PC-3 (cell line): Measurements from ENCODE around the gene STK32C. TPM values are rescaled to one million over a fixed set of nuclear protein-coding genes. Genes with fewer than 3 reads are reported as not detected.

ENCODE experiments used
- ATAC-seq: fragments of 200-7000 bp; cut with Tn5 transposase; 2 replicates; pipeline ENCODE4 v1.9.1; 2020; ENCODE audit warnings: mild to moderate bottlenecking, moderate library complexity
- BruUV-seq: library from RNA; stranded (reverse); fragments of 400-500 nt; replicated peaks from 2 replicates; lab custom pipeline; 2021; lab: Mats Ljungman, UMichigan
- CTCF ChIA-PET: fragments of 300-600 bp; sonication (Branson Sonifier 250); formaldehyde crosslinking; loops from one replicate; lab custom pipeline; 2022; ENCODE audit warnings: antibody characterized with exemption; lab: Charles Lee
- POLR2A ChIA-PET: fragments of 300-600 bp; sonication (Branson Sonifier 250); formaldehyde crosslinking; loops from one replicate; lab custom pipeline; 2022; ENCODE audit warnings: antibody characterized with exemption; ENCODE audit not compliant: unreplicated experiment; lab: Charles Lee
- DNase-seq: peaks from one replicate; pipeline ENCODE4 v3.0.0-alpha.2; 2015
- H2AFZ ChIP-seq: fragments of 300-600 bp; sonication (generic); 2 replicates; pipeline ENCODE4 v1.6.0; 2016; ENCODE audit warnings: antibody characterized with exemption, low read length
- H3F3A ChIP-seq: fragments of 300-600 bp; sonication (generic); one replicate; pipeline ENCODE4 v1.6.0; 2017; ENCODE audit warnings: antibody characterized with exemption, low read length, control low read depth, mild to moderate bottlenecking; ENCODE audit not compliant: unreplicated experiment
- H3K27ac ChIP-seq: fragments of 300-600 bp; sonication (generic); 2 replicates; pipeline ENCODE4 v1.5.1; 2016; ENCODE audit warnings: mild to moderate bottlenecking, low read length
- H3K27me3 ChIP-seq: fragments of 300-600 bp; sonication (generic); 2 replicates; pipeline ENCODE4 v1.6.1; 2016; ENCODE audit warnings: low read length, mixed read lengths
- H3K36me3 ChIP-seq: fragments of 300-600 bp; sonication (generic); 2 replicates; pipeline ENCODE4 v1.6.1; 2016; ENCODE audit warnings: low read depth, mixed run types, low read length, mixed read lengths
- H3K4me1 ChIP-seq: fragments of 300-600 bp; sonication (generic); 2 replicates; pipeline ENCODE4 v1.5.1; 2016; ENCODE audit warnings: low read length; ENCODE audit not compliant: insufficient read depth
- H3K4me2 ChIP-seq: fragments of 300-600 bp; sonication (generic); 2 replicates; pipeline ENCODE4 v1.6.0; 2016; ENCODE audit warnings: low read length
- H3K4me3 ChIP-seq: fragments of 300-600 bp; sonication (generic); 2 replicates; pipeline ENCODE4 v1.5.1; 2016; ENCODE audit warnings: mild to moderate bottlenecking, low read length, mixed read lengths
- H3K79me2 ChIP-seq: fragments of 300-600 bp; sonication (generic); 2 replicates; pipeline ENCODE4 v1.6.1; 2017; ENCODE audit warnings: low read length, mixed read lengths
- H3K9ac ChIP-seq: fragments of 300-600 bp; sonication (generic); 2 replicates; pipeline ENCODE4 v1.6.0; 2016; ENCODE audit warnings: mild to moderate bottlenecking, low read length
- H3K9me2 ChIP-seq: fragments of 300-600 bp; sonication (generic); replicated peaks from 2 replicates; pipeline ENCODE4 v1.6.1; 2016; ENCODE audit warnings: mixed run types, low read length, mixed read lengths
- H3K9me3 ChIP-seq: fragments of 300-600 bp; sonication (generic); 2 replicates; pipeline ENCODE4 v1.6.1; 2016; ENCODE audit warnings: low read length, mixed read lengths
- H4K20me1 ChIP-seq: fragments of 300-600 bp; sonication (generic); 2 replicates; pipeline ENCODE4 v1.6.1; 2016; ENCODE audit warnings: low read length, mixed read lengths
- CTCF ChIP-seq: fragments of 300-600 bp; sonication (generic); conservative IDR thresholded peaks from 2 replicates; pipeline ENCODE4 v1.5.1; 2017; ENCODE audit warnings: antibody characterized with exemption, low read depth, mild to moderate bottlenecking, low read length
- EZH2 ChIP-seq: fragments of 300-600 bp; sonication (generic); IDR thresholded peaks from one replicate; pipeline ENCODE4 v1.6.1; 2017; ENCODE audit warnings: antibody characterized with exemption, mild to moderate bottlenecking, low read length; ENCODE audit not compliant: unreplicated experiment
- EZH2phosphoT487 ChIP-seq: fragments of 300-600 bp; sonication (generic); IDR thresholded peaks from 2 replicates; pipeline ENCODE4 v1.6.1; 2018; ENCODE audit warnings: mild to moderate bottlenecking, antibody characterized with exemption, low read length, borderline replicate concordance
- intact Hi-C: fragments of 100-400 bp; cut with micrococcal nuclease; formaldehyde crosslinking; loops from 2 replicates; pipeline ENCODE4 v1.9.0; 2023
- total RNA-seq: library from RNA; depleted of rRNA; stranded (reverse); fragments of >200 nt; gene quantifications from 2 replicates; pipeline ENCODE4 v1.2.3, GENCODE V29; 2014

The STK32C gene
- total RNA-seq, 1 experiment from 2014 or later = 28.3 TPM

GRCh38 chr10:132197271-132198067 is 110.3 kb downstream of the STK32C start:
- Histone ChIP-seq H3F3A (no peaks in the 10 kb centered on the region), H3K4me1 (no peaks in the 10 kb centered on the region), H3K4me2 (no peak overlapping the region), H3K9ac (no peak overlapping the region), H2AFZ (no peak overlapping the region), H3K36me3 (no peaks in the 10 kb centered on the region), H3K27ac (no peak overlapping the region), H3K79me2 (no peaks in the 10 kb centered on the region), H3K9me2 (no peaks in the 10 kb centered on the region), H3K4me3 (no peak overlapping the region), H3K27me3 (no peaks in the 10 kb centered on the region), H3K9me3 (no peaks in the 10 kb centered on the region), H4K20me1 (no peaks in the 10 kb centered on the region)
- DNase-seq = no peak
- CTCF ChIA-PET = no interaction called here
- intact Hi-C loops = no loop called here
- TF ChIP-seq EZH2phosphoT487 (no peak), CTCF (no peak)
- BruUV-seq = no TSS peak
- POLR2A ChIA-PET = no interaction called here
- ATAC-seq = no peak

GRCh38 chr10:132196178-132197113 is 111.3 kb downstream of the STK32C start:
- POLR2A ChIA-PET = no interaction called here
- no peaks in the 10 kb centered on the region for H3K36me3 ChIP-seq
- H3K9ac ChIP-seq = no peak overlapping the region
- H3K4me2 ChIP-seq = no peak overlapping the region
- TF ChIP-seq CTCF (no peak), EZH2phosphoT487 (no peak), EZH2 (no peak)
- CTCF ChIA-PET = no interaction called here
- intact Hi-C loops = no loop called here
- H3K27ac ChIP-seq = no peak overlapping the region
- no peaks in the 10 kb centered on the region for H3K4me1 ChIP-seq
- no peaks in the 10 kb centered on the region for H3K9me3 ChIP-seq
- no peaks in the 10 kb centered on the region for H3K27me3 ChIP-seq
- no peak overlapping the region for H3K4me3 ChIP-seq
- no peaks in the 10 kb centered on the region for H3F3A ChIP-seq
- BruUV-seq = no TSS peak
- no peak for DNase-seq
- H3K9me2 ChIP-seq = no peaks in the 10 kb centered on the region
- no peak overlapping the region for H2AFZ ChIP-seq
- H3K79me2 ChIP-seq = no peaks in the 10 kb centered on the region
- no peak for ATAC-seq
- no peaks in the 10 kb centered on the region for H4K20me1 ChIP-seq
